ENCODE results near the gene RAPGEF1. TPM values are rescaled to one million over a fixed set of nuclear protein-coding genes. Genes with fewer than 3 reads are reported as not detected.

The RAPGEF1 gene
- total and polyA plus RNA-seq, 7 experiments from 2014 or later, result 1.2 to 181 (median 84.8) TPM

GRCh38 chr9:131731237-131731636 lies 8.6 kb downstream of the RAPGEF1 start:
- H3K4me3 ChIP-seq (ENCODE audit: low read length), result peak overlapping the region; percentile 31
- peak overlapping the region; percentile 95 for H3K27ac ChIP-seq (ENCODE audit: low read depth, low read length)
- H3K27me3 Mint-ChIP-seq, result no peaks in the 10 kb centered on the region
- H3K9me3 Mint-ChIP-seq, result no peaks in the 10 kb centered on the region
- CTCF ChIA-PET, result interaction anchor here (0.6 to 5.0 kb wide), 5 partner anchors 9 to 96 kb away, joined by 4 to 35 read pairs (median 7); partner anchors contain the start of gene RAPGEF1
- H3K4me1 Mint-ChIP-seq, result peaks cover 68 to 97% (median 92%) of the 10 kb centered on the region in 7 donors
- peaks cover 80% of the 10 kb centered on the region in 2 donors for H3K4me1 ChIP-seq (ENCODE audit: control insufficient read depth in 2 of 2, insufficient read depth in 2 of 2, low read length in 2 of 2)
- no peaks in the 10 kb centered on the region for H3K9me3 ChIP-seq (ENCODE audit: control insufficient read depth in 2 of 3, low read length in 3 of 3)
- DNase-seq (no peak), ATAC-seq (no peak)
- H3K36me3 Mint-ChIP-seq, result peaks cover 0 to 33% (median 0%) of the 10 kb centered on the region in 5 donors
- intact Hi-C loops (cut with micrococcal nuclease), result loop anchor here (5.0 to 10.0 kb wide), 2 partner anchors 229 to 476 kb away; partner anchors contain the start of gene POMT1 (in 1 of the 2)
- no peaks in the 10 kb centered on the region for H3K27me3 ChIP-seq (ENCODE audit: control insufficient read depth in 2 of 2, insufficient read depth in 2 of 2, low read length in 2 of 2)
- H3K4me3 Mint-ChIP-seq, result peak overlapping the region; percentile 52 to 89 (median 82)
- H3K36me3 ChIP-seq (ENCODE audit: control insufficient read depth in 2 of 3, insufficient read depth in 3 of 3, low read length in 3 of 3), result no peaks in the 10 kb centered on the region
- H3K27ac Mint-ChIP-seq, result peak overlapping the region; percentile 84 to 99 (median 89)
- POLR2A ChIA-PET, result interaction anchor here (0.8 to 4.1 kb wide), 6 partner anchors 13 to 510 kb away, joined by 3 to 26 read pairs (median 5); no protein-coding TSS in a partner anchor

DNA sequence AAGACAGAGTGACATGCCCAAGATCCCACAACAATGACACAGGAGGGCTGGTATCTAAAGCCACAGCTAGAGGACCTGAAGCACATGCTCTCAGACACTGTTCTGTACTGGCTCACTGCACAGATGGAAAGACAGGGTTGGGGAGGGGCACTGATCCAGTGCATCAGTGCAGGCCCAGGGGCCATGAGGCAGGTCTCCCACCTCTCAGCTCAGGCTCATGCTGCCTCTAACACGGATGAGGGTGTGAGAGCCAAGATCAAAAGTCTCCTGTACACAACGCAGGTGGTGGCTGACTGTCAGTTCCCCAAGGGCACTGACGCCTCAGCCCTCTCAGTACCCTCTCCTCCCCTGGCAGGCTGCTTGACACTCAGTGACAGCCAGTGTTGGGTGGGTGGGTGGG lies 10.9 kb downstream of the RAPGEF1 start:
- Mint-ChIP-seq H3K27ac (peak overlapping the region; percentile 89 to 99 (median 97)), H3K4me3 (peak overlapping the region; percentile 69 to 88 (median 80)), H3K4me1 (peaks cover 56 to 94% (median 86%) of the 10 kb centered on the region in 7 donors), H3K36me3 (peaks cover 0 to 29% (median 4%) of the 10 kb centered on the region in 5 donors), H3K9me3 (no peaks in the 10 kb centered on the region), H3K27me3 (no peaks in the 10 kb centered on the region)
- Histone ChIP-seq H3K4me1 (ENCODE audit: control insufficient read depth in 2 of 2, insufficient read depth in 2 of 2, low read length in 2 of 2) (peaks cover 68 to 74% of the 10 kb centered on the region in 2 donors), H3K36me3 (ENCODE audit: control insufficient read depth in 2 of 3, insufficient read depth in 3 of 3, low read length in 3 of 3) (no peaks in the 10 kb centered on the region), H3K9me3 (ENCODE audit: control insufficient read depth in 2 of 3, low read length in 3 of 3) (no peaks in the 10 kb centered on the region), H3K27ac (ENCODE audit: low read depth, low read length) (peak overlapping the region; percentile 95), H3K27me3 (ENCODE audit: control insufficient read depth in 2 of 2, insufficient read depth in 2 of 2, low read length in 2 of 2) (no peaks in the 10 kb centered on the region), H3K4me3 (ENCODE audit: low read length) (peak overlapping the region; percentile 21)
- DNase-seq (peak; percentile 39 to 83 (median 66)), ATAC-seq (peak; percentile 79)
- POLR2A ChIA-PET, result interaction anchor here (1.1 to 2.5 kb wide), 6 partner anchors 10 to 93 kb away, joined by 3 to 10 read pairs (median 5); partner anchors contain the start of gene RAPGEF1
- intact Hi-C loops (cut with micrococcal nuclease), result loop anchor here (1.0 to 5.0 kb wide), 10 partner anchors 10 to 476 kb away; no protein-coding TSS in a partner anchor
- CTCF ChIA-PET, result interaction anchor here (1.0 to 2.8 kb wide), 6 partner anchors 10 to 171 kb away, joined by 3 to 10 read pairs (median 6); no protein-coding TSS in a partner anchor

- peak overlapping the region; percentile 95 for H3K27ac ChIP-seq (ENCODE audit: low read depth, low read length)
- peaks cover 64 to 70% of the 10 kb centered on the region in 2 donors for H3K4me1 ChIP-seq (ENCODE audit: control insufficient read depth in 2 of 2, insufficient read depth in 2 of 2, low read length in 2 of 2)
- H3K36me3 ChIP-seq (ENCODE audit: control insufficient read depth in 2 of 3, insufficient read depth in 3 of 3, low read length in 3 of 3), result no peaks in the 10 kb centered on the region
- no peaks in the 10 kb centered on the region for H3K27me3 Mint-ChIP-seq
- H3K9me3 ChIP-seq (ENCODE audit: control insufficient read depth in 2 of 3, low read length in 3 of 3), result no peaks in the 10 kb centered on the region
- H3K4me1 Mint-ChIP-seq, result peaks cover 56 to 94% (median 85%) of the 10 kb centered on the region in 7 donors
- H3K4me3 Mint-ChIP-seq, result peak overlapping the region; percentile 69 to 88 (median 80)
- POLR2A ChIA-PET, result interaction anchor here (0.5 to 2.5 kb wide), 6 partner anchors 11 to 1216 kb away, joined by 3 to 10 read pairs (median 5); partner anchors contain the start of genes RAPGEF1 and TSC1
- peak in 2 of 9 donors; percentile 24 to 32 for DNase-seq
- H3K36me3 Mint-ChIP-seq, result peaks cover 0 to 27% (median 4%) of the 10 kb centered on the region in 5 donors
- H3K27ac Mint-ChIP-seq, result peak overlapping the region; percentile 89 to 99 (median 97)
- no peak for ATAC-seq
- H3K9me3 Mint-ChIP-seq, result no peaks in the 10 kb centered on the region
- intact Hi-C loops (cut with micrococcal nuclease), result loop anchor here (1.0 to 5.0 kb wide), 7 partner anchors 18 to 476 kb away; no protein-coding TSS in a partner anchor
- H3K27me3 ChIP-seq (ENCODE audit: control insufficient read depth in 2 of 2, insufficient read depth in 2 of 2, low read length in 2 of 2), result no peaks in the 10 kb centered on the region
- H3K4me3 ChIP-seq (ENCODE audit: low read length), result peak overlapping the region; percentile 21
- CTCF ChIA-PET, result interaction anchor here (0.9 to 2.8 kb wide), 8 partner anchors 10 to 505 kb away, joined by 3 to 10 read pairs (median 4); no protein-coding TSS in a partner anchor
Measured at GRCh38 chr9:131728546-131728910, 11.3 kb downstream of the RAPGEF1 start.

GRCh38 chr9:131727795-131728545 lies 11.9 kb downstream of the RAPGEF1 start:
- intact Hi-C loops (cut with micrococcal nuclease), result loop anchor here (1.0 to 5.0 kb wide), 7 partner anchors 18 to 475 kb away; no protein-coding TSS in a partner anchor
- H3K27me3 Mint-ChIP-seq, result no peaks in the 10 kb centered on the region
- no peak for ATAC-seq
- Histone ChIP-seq H3K4me1 (ENCODE audit: control insufficient read depth in 2 of 2, insufficient read depth in 2 of 2, low read length in 2 of 2) (peaks cover 61 to 66% of the 10 kb centered on the region in 2 donors), H3K27me3 (ENCODE audit: control insufficient read depth in 2 of 2, insufficient read depth in 2 of 2, low read length in 2 of 2) (no peaks in the 10 kb centered on the region), H3K9me3 (ENCODE audit: control insufficient read depth in 2 of 3, low read length in 3 of 3) (no peaks in the 10 kb centered on the region), H3K4me3 (ENCODE audit: low read length) (peak overlapping the region; percentile 9), H3K36me3 (ENCODE audit: control insufficient read depth in 2 of 3, insufficient read depth in 3 of 3, low read length in 3 of 3) (no peaks in the 10 kb centered on the region), H3K27ac (ENCODE audit: low read depth, low read length) (peak overlapping the region; percentile 95)
- H3K36me3 Mint-ChIP-seq, result peaks cover 0 to 31% (median 6%) of the 10 kb centered on the region in 5 donors
- POLR2A ChIA-PET, result interaction anchor here (0.5 to 2.5 kb wide), 8 partner anchors 9 to 1216 kb away, joined by 3 to 10 read pairs (median 4); partner anchors contain the start of genes RAPGEF1 and TSC1
- H3K9me3 Mint-ChIP-seq, result no peaks in the 10 kb centered on the region
- DNase-seq, result peak in 1 of 9 donors; percentile 10
- CTCF ChIA-PET, result interaction anchor here (0.5 to 2.8 kb wide), 11 partner anchors 9 to 506 kb away, joined by 3 to 10 read pairs (median 4); no protein-coding TSS in a partner anchor
- H3K27ac Mint-ChIP-seq, result peak overlapping the region; percentile 89 to 99 (median 97)
- peak overlapping the region; percentile 69 to 88 (median 80) for H3K4me3 Mint-ChIP-seq
- H3K4me1 Mint-ChIP-seq, result peaks cover 55 to 94% (median 84%) of the 10 kb centered on the region in 7 donors

DNA sequence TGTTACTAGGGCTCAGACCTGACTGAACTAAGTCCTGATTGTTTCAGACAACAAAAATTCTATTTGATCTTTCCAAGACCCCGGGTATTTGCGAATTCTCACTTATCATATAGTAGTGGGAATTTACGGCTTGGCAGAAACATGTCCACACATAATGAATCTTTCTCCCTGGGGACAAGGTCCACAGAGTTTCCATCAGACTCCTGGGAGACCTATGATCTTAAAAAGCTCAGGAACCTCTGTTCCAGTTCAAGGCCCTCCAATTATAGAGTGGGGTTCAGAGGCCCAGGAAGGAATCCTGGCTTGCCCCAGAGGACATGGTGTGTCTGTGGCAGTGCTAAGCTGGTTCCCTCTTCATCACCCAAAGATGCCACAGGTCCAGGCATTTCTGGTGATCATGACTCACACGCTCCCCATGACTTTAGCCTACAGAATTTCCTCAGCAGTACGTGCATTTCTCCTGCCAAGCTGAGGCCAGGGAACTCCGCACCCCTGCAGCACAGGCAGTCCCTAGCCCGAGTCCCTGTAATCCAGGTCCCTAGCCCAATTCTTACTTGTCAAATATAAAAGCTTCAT lies 12.6 kb downstream of the RAPGEF1 start:
- ATAC-seq, result no peak
- H3K4me1 ChIP-seq (ENCODE audit: control insufficient read depth in 2 of 2, insufficient read depth in 2 of 2, low read length in 2 of 2), result peaks cover 59 to 60% of the 10 kb centered on the region in 2 donors
- intact Hi-C loops (cut with micrococcal nuclease), result loop anchor here in 1 of 2 donors (5.0 kb wide), 1 partner anchor 455 kb away; no protein-coding TSS in a partner anchor
- DNase-seq, result no peak
- Mint-ChIP-seq H3K4me1 (peaks cover 49 to 90% (median 79%) of the 10 kb centered on the region in 7 donors), H3K27me3 (no peaks in the 10 kb centered on the region), H3K27ac (peak overlapping the region; percentile 89 to 99 (median 97)), H3K9me3 (no peaks in the 10 kb centered on the region), H3K4me3 (peak overlapping the region; percentile 69 to 88 (median 80)), H3K36me3 (peaks cover 0 to 29% (median 6%) of the 10 kb centered on the region in 5 donors)
- no peaks in the 10 kb centered on the region for H3K9me3 ChIP-seq (ENCODE audit: control insufficient read depth in 2 of 3, low read length in 3 of 3)
- H3K27ac ChIP-seq (ENCODE audit: low read depth, low read length), result peak overlapping the region; percentile 95
- ChIA-PET POLR2A (interaction anchor here (1.2 to 2.5 kb wide), 4 partner anchors 9 to 92 kb away, joined by 3 to 10 read pairs (median 6); partner anchors contain the start of gene RAPGEF1), CTCF (interaction anchor here (0.5 to 2.8 kb wide), 8 partner anchors 10 to 136 kb away, joined by 3 to 10 read pairs (median 4); no protein-coding TSS in a partner anchor)
- no peaks in the 10 kb centered on the region for H3K36me3 ChIP-seq (ENCODE audit: control insufficient read depth in 2 of 3, insufficient read depth in 3 of 3, low read length in 3 of 3)
- H3K27me3 ChIP-seq (ENCODE audit: control insufficient read depth in 2 of 2, insufficient read depth in 2 of 2, low read length in 2 of 2), result no peaks in the 10 kb centered on the region
- no peak overlapping the region for H3K4me3 ChIP-seq (ENCODE audit: low read length)

All from naive thymus-derived CD4-positive, alpha-beta T cell (primary cell).